Natural killer cell (primary cell): ENCODE measurements around the gene TCF7. TPM values are rescaled to one million over a fixed set of nuclear protein-coding genes. Genes with fewer than 3 reads are reported as not detected.

Experiments
- ATAC-seq, 3 donors: fragments of 150-1000 bp in 2 of 3; fragments of 200-7000 bp in 1 of 3; cut with Tn5 transposase; 1 replicate in 1 of 3; 2 replicates in 2 of 3; pipeline ENCODE4 v1.10.0; 2021; ENCODE audit warnings: mild to moderate bottlenecking in 2 of 3, moderate library complexity in 2 of 3
- DNase-seq, 2 donors: peaks; one replicate each; pipeline versions ENCODE4 v3.0.0 to v3.0.0-alpha.2; 2013 to 2021; ENCODE audit warnings: mixed read lengths in 1 of 2
- H3K27ac ChIP-seq: one replicate; pipeline ENCODE4 v1.5.1; 2013; ENCODE audit warnings: mild to moderate bottlenecking, low read length
- H3K27me3 ChIP-seq: one replicate; pipeline ENCODE4 v1.6.1; 2013; ENCODE audit warnings: low read length; ENCODE audit not compliant: control insufficient read depth, insufficient read depth
- H3K36me3 ChIP-seq: one replicate; pipeline ENCODE4 v1.6.1; 2013; ENCODE audit warnings: low read length; ENCODE audit not compliant: control insufficient read depth, insufficient read depth
- H3K4me1 ChIP-seq: one replicate; pipeline ENCODE4 v1.6.1; 2013; ENCODE audit warnings: low read length; ENCODE audit not compliant: control insufficient read depth, insufficient read depth
- H3K4me3 ChIP-seq: one replicate; pipeline ENCODE4 v1.5.1; 2013; ENCODE audit warnings: low read length
- H3K9me3 ChIP-seq: one replicate; pipeline ENCODE4 v1.6.1; 2013; ENCODE audit warnings: low read length; ENCODE audit not compliant: control insufficient read depth, insufficient read depth
- H3K27ac Mint-ChIP-seq, 2 donors: one replicate each; pipeline ENCODE4 v1.8.0; 2022; ENCODE audit warnings: mild to moderate bottlenecking in 2 of 2, mixed read lengths in 2 of 2, moderate library complexity in 1 of 2
- H3K27me3 Mint-ChIP-seq, 2 donors: one replicate each; pipeline ENCODE4 v1.8.0; 2022; ENCODE audit warnings: low read depth in 2 of 2, mixed read lengths in 2 of 2
- H3K36me3 Mint-ChIP-seq: one replicate; pipeline ENCODE4 v1.8.0; 2022; ENCODE audit warnings: mixed read lengths
- H3K4me1 Mint-ChIP-seq, 2 donors: one replicate each; pipeline ENCODE4 v1.8.0; 2022; ENCODE audit warnings: mixed read lengths in 2 of 2
- H3K4me3 Mint-ChIP-seq: one replicate; pipeline ENCODE4 v1.8.0; 2022; ENCODE audit warnings: mild to moderate bottlenecking, moderate library complexity, mixed read lengths
- H3K9me3 Mint-ChIP-seq, 2 donors: one replicate each; pipeline ENCODE4 v1.8.0; 2022; ENCODE audit warnings: mixed read lengths in 2 of 2
- CTCF ChIP-seq: fragments of 200-600 bp; IDR thresholded peaks from one replicate; pipeline ENCODE4 v1.8.0; 2022; ENCODE audit warnings: antibody characterized with exemption
- WGBS: methylation state at CpG from one replicate; pipeline ENCODE4 v1.1.7; 2013; ENCODE audit warnings: missing lambda C conversion rate; ENCODE audit not compliant: insufficient coverage; 5-methylcytosine and 5-hydroxymethylcytosine counted together
- intact Hi-C: fragments of 100-400 bp; cut with micrococcal nuclease; formaldehyde crosslinking; loops from one replicate; pipeline ENCODE4 v1.14.2; 2022
- total RNA-seq, 4 donors: library from RNA; stranded (reverse); fragments of 120-200 nt in 1 of 4; gene quantifications; one replicate each; pipeline versions ENCODE4 v1.2.3 to v1.2.4, GENCODE V29; 2013 to 2022

Gene TCF7
- total RNA-seq, 3 donors from 2014 or later (not counting 1 experiment from before 2014, with no cell fraction given): 97.7 to 203 (median 158) TPM

- 89% methylated on average over 7 of the region's 7 CpGs for WGBS
- no peak for ATAC-seq
- no peak for DNase-seq
- no peaks in the 10 kb centered on the region for H3K9me3 ChIP-seq
- peak overlapping the region; percentile 37 for H3K4me3 Mint-ChIP-seq
- H3K36me3 ChIP-seq: peaks cover 69% of the 10 kb centered on the region
- no peaks in the 10 kb centered on the region for H3K27me3 ChIP-seq
- intact Hi-C loops: no loop called here
- TF ChIP-seq CTCF: no peak
- H3K27me3 Mint-ChIP-seq: no peaks in the 10 kb centered on the region
- H3K36me3 Mint-ChIP-seq: no peaks in the 10 kb centered on the region
- peaks cover 45 to 85% of the 10 kb centered on the region in 2 donors for H3K4me1 Mint-ChIP-seq
- peak overlapping the region; percentile 68 for H3K27ac ChIP-seq
- H3K4me3 ChIP-seq: no peak overlapping the region
- peak overlapping the region; percentile 98 for H3K27ac Mint-ChIP-seq
- no peaks in the 10 kb centered on the region for H3K9me3 Mint-ChIP-seq
- peaks cover 98% of the 10 kb centered on the region for H3K4me1 ChIP-seq
These were observed 22.3 kb downstream of the TCF7 start for GRCh38 chr5:134136771-134137170.

- Mint-ChIP-seq H3K9me3 (no peaks in the 10 kb centered on the region), H3K4me1 (peaks cover 33 to 66% of the 10 kb centered on the region in 2 donors), H3K27ac (peak overlapping the region; percentile 98), H3K4me3 (no peak overlapping the region), H3K36me3 (no peaks in the 10 kb centered on the region), H3K27me3 (no peaks in the 10 kb centered on the region)
- Histone ChIP-seq H3K36me3 (peaks cover 86% of the 10 kb centered on the region), H3K4me1 (peaks cover 78% of the 10 kb centered on the region), H3K9me3 (no peaks in the 10 kb centered on the region), H3K27ac (peak overlapping the region; percentile 68), H3K4me3 (no peak overlapping the region), H3K27me3 (no peaks in the 10 kb centered on the region)
- intact Hi-C loops: no loop called here
- ATAC-seq (peak in 1 of 3 donors; percentile 27), DNase-seq (peak in 1 of 2 donors; percentile 22)
- no peak for TF ChIP-seq CTCF
- WGBS: 85% methylated on average over 3 of the region's 3 CpGs
These were observed 24.2 kb downstream of the TCF7 start for GRCh38 chr5:134138416-134139376.

- Mint-ChIP-seq H3K27ac (peak overlapping the region; percentile 98), H3K4me3 (peak overlapping the region; percentile 17), H3K9me3 (no peaks in the 10 kb centered on the region), H3K4me1 (peaks cover 33 to 66% of the 10 kb centered on the region in 2 donors), H3K27me3 (no peaks in the 10 kb centered on the region), H3K36me3 (no peaks in the 10 kb centered on the region)
- no peaks in the 10 kb centered on the region for H3K27me3 ChIP-seq
- 91% methylated on average over 4 of the region's 4 CpGs for WGBS
- no peak for ATAC-seq
- peak overlapping the region; percentile 68 for H3K27ac ChIP-seq
- peaks cover 86% of the 10 kb centered on the region for H3K36me3 ChIP-seq
- no peaks in the 10 kb centered on the region for H3K9me3 ChIP-seq
- intact Hi-C loops: no loop called here
- no peak for TF ChIP-seq CTCF
- H3K4me1 ChIP-seq: peaks cover 71% of the 10 kb centered on the region
- H3K4me3 ChIP-seq: no peak overlapping the region
- DNase-seq: no peak
These were observed 24.9 kb downstream of the TCF7 start for GRCh38 chr5:134139377-134139851.
